HG03135 (cell line): ENCODE data around the gene PCNX2.

ENCODE experiments used
- ATAC-seq: cut with Tn5 transposase; IDR thresholded peaks from one replicate; pipeline ENCODE4 v1.9.1; 2021; ENCODE audit warnings: mild to moderate bottlenecking, moderate library complexity; ENCODE audit not compliant: unreplicated experiment

Gene PCNX2

DNA sequence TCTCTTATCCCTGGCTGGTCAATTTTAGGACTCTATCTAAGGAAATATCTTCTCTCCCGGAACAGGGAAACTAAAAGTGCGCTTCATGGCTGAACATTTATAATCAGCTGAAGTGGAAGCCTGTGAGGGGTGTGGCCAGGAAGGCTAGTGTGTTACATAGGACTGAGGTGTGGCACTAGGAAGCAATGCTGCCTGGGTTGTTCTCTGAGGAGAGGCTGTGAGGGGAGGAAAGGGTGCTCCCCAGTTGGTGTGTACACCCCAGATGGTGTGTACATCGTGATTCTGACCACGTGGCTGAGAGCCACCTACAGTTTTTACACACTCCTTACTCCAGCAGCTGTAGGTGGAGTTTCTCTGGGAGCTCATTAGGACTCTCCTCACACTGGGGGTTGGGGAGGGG is 328.9 kb downstream of the PCNX2 start:
- no peak for ATAC-seq

DNA sequence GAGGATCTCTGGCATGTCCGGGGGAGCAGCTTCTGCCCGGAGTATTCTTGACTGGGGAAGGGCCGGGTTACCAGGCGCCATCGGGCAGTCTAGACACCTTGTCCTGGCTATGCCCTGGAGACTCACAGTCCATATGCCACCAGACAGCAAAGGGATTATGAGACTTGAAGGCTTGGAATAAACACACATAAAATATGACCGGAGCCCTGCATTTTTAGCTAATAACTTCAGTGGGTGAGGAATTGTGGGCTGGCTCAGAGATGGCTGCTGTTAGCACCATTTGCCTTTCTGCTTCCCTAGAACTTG is 329.7 kb downstream of the PCNX2 start:
- no peak for ATAC-seq

DNA sequence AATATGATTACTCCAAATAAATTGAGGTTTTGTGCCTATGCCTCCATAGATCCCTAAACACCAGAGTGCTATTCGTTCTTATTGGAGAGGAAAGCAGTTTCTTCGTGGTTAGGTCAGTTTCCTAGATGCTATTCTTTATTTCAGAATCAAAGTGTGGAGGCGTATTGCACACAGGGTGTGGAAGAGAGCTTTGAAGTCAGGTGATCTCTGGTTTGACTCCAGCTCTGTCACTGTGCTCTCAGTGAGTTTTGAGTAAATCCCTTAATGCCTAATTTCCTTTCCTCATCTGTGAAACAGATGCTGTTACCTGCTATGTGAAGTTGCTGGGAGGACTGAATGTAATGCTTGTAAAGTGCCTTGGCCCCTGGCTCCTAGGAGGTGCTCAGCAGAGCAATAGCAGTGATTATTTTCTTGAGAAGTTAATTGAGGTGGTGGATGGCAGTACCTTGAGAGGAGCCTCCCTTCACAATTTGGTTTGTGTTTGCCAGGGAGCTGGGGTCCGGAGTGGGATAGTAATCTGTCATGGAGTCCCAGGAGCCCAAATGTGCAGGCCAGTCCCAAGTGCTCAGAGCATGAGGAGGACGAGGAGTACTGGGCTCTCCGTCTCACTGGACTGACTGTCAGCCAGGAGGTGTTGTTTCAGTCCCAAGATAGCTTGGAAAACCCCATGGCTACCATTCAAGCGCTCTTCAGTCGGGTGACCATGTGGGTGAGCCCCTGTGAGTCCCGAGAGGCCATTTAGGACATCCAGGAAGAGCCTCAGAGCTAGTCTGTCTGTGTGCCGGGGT is 330.2 kb downstream of the PCNX2 start:
- ATAC-seq: no peak

DNA sequence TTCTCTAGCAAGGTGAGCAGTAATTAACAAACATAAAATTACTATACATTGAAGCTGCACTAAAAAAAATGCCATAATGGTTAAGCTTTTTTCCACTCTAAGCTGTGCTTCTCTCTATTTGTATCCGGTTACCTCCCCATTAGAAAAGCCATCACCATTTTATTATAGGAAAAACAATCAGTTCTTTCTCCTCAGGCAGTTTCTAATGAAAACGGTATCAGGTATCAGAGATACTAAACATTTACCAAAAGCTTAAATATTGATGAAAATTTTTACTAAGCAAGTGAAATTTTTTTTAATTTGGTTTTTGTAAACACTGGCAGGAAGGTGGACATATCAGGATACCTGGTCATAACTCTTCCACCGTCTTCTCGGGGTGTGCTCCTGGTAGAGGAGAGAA is 330.9 kb downstream of the PCNX2 start:
- ATAC-seq: no peak

DNA sequence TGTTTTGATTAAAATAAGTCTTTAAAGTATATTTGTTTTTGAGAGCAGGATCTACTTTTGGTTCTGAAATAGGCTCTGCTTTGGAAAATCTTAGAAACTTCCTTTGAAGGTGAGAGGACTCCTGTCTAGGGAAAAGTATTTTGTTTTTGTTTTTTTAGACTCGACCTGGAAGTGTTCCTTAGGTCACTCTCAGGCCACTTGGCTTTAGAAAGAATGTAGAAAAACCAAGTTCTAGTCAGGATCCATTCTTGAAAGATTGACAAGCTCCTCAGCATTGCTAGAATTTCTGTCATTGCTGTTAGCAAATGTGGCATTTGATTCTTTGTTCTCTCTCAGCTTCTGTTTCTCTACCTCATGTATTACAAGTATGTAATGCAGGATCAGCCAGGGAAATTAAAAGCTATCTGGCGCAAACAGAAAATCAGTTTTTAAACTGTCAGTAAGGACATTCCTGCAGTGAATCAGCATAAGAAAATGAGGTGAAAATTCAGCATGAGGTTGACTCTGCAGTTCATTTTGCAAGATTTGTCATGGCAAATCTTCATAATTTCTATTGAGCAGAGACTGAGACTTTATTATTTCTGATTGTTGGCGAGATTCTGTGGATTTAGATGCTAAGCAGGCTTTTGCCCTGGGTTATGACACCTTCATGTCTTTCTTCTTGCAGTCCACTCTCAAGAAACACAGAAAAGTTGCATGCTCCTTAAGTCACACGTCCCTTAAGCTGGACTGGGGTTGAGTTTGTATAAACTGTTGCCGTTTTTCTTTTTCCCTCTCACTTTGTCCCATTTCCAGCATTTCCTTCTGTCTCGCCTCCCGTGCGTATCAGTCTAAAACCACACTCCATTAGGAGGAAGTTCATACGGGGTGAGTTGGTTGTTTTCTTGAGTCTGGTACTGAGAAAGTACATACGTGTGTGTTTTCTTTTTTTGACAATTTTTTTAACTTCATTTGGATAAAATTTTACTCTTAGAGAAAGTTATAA is 332.5 kb downstream of the PCNX2 start:
- no peak for ATAC-seq

DNA sequence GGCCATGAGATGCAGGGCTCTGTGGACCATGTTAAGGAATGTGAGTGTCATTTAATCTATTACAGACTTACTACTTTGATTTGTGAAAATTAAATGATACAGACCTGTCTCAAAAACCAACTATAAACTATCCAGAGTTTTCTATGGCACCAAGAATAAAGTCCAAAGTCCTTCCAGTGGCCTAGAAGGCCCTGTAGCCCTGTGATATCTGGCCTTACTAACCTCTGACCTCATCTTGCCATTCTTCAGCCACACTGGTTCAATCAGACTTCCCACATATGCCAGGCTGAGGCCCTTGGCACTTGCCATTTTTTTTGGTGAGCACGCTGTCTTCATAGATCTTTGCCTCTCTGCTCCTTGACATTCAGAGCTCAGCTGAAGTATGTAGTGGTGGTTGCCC is 337.5 kb downstream of the PCNX2 start:
- ATAC-seq: no peak

DNA sequence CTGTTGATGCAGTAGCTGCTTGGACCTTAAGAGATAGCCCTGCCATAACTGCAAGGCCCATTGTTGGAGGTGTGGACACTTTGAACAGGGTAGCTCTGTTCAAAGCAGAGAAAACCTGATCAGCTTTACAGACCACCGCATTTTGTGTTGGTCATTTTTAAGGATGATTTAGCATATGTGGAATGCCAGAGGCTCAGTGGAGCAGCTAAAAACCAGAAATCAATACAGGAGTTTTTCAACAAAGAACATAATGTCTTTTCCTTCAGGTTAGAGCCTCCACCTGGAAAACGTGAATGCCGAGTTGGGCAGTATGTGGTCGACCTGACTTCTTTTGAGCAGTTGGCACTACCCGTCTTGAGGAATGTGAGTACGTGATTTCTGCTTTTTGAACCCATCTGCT is 339.4 kb downstream of the PCNX2 start:
- ATAC-seq: no peak

DNA sequence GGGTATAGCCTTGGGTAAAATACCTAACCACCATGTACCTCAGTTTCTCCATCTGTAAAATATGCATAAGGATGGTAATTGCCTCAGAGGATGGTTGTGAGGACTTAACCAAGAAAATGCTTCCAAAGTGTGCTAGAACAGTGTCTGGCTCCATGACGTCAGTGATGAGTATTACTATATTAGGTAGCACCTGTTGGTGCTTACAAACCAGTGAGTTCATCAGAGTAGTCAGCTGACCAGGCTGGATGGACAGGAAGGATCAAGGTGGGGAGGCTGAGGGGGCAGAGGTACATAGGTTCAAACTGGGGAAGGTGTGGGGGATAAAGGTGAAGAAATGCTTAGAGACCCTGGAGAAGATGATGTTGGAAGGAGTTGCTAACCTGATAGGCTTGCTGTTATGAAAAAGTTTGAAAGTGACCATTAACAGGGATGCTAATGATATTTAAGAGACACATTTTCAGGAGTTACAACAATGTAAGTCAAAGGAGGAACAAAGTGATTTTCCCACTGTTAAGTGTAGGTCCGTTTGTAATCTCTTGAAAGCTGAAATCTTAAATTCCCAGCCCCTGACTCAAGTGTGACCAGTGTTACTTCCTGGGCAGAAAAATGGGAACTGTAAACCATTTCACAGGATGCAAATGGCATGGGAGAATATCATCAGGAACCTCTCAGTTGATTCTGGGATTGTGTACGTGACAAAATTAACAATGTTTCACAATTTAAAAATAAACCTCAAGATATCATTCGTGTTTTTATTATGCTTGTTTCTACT is 340.7 kb downstream of the PCNX2 start:
- no peak for ATAC-seq

DNA sequence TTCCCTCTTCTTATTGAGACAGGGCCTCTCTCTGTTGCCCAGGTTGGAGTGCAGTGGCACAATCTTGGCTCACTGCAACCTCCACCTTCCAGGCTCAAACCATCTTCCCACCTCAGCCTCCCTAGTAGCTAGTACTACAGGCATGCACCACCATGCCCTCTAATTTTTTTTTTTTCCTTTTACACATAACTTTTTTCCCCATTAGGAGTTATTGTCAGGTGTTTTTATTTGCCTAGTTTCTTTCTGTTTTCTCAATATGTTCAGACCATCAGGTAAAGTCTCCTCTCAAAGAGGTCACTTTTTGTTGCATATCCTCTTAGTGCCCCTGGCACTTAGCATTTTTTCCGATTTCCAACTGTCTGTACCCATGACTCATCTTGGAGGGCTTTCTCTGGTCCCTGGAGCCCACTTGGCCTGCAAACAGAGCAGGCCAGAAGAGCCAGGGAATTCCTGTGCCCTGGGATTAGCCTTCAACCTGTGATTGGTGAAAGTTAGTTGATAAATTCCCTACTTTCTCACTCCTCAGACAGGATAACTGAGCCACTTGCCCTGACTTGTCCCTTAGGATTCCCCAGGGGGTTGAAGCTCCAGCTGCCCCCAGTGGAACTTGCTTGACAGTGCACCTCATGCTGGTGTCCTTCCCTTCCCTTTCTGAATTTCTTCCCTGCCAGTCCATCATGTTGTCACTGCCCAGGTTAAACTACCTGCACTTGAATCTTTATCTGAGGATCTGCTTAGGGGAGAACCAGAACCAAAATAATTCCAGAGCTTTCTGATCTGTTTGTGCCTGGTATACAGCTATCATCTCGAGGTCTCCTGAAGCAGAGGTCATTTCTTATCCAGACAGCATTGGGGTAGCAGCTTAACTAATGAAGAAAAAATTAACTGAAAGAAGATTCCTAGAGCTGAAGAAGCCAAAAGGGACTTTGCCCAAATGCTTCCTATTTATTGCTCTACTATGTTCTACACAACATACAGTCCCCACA is 342.7 kb downstream of the PCNX2 start:
- peak; percentile 47 for ATAC-seq

DNA sequence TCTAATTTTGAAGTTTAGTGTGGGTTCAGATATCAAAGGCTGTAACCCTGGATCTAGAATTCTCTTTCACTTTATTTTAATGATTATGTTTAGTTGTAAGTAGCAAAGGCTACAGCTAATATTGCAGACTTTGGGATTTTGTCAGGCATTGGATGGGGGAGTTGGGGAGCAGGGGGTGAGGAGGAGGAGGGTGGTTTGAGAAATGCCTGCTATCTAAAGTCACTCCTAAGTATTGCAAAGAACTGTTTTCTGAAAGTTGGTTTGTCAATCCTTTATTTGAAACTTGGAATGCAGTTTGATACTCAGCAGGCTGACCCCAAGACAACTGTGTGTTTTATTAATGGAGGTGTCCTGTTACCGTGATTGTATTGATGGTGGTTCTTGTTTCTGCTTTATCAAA is 343.9 kb downstream of the PCNX2 start:
- no peak for ATAC-seq

DNA sequence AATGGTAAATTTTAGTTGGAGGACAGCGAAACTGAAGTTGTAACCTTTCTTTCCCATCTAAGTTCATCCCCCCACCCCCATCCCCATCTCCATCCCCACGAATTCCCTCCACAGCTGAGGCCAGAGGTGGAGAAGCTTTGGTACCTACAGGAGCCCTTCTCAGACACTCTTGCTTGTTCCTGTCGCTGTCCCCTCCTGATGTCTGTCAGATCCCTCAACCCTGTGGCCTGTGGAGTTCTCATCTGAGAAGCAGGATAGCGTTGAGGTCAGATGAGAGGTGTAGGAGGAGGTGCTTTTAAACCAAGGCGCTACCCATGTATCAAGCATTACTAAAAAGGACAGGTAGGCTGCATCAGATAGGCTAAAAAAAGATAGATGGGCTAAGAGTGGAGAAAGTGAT is 344.3 kb downstream of the PCNX2 start:
- ATAC-seq: peak; percentile 15

DNA sequence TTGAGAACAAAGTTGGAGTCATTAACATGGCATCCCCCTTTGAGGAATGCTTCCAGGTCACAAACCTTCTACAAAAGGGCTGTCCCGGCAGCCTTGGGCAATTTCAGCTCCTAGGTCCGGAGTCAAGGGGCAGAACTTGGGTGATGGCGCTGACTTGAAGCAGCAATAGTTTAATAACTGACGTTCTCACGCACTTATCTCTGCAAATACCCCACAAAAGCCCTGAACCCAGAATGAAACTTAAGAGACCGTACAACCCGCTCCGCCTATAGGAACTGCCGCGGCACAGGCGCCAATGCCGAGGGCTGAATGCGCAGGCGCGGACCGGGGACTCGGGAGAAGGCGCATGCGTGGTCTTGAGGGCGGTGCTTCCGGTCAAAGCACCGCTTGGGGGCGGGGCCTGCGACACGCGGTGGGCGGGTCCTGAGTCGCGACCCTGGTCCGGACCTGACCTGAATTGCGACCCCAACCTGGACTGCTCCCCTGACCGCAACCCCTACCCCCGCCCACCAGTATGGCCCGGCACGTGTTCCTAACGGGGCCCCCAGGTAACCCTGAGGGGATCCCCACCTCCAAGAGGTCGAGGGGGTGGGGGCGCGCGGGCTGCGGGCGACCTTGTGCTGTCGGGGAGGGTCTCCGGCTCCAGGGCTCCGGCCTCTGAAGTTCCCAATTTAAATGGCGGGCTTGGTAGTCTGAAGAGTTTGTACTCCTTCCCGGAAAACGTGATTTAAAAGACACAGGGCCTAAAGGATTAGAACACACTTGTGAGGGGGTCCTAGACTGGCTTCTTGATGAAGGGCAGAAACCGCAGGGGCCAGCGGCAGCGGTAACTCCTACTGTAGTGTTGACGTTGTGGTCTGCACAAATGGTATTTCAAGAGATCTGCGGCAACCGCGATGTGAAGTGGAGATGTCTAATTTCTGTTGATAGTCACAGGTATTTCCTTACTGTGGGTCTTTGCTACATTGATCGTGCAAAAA is 345.0 kb downstream of the PCNX2 start, which contains the start of gene NTPCR:
Gene NTPCR (plus strand): TSS at position 415 of the 980 bp plus-strand sequence. CDS start 100 bp downstream, at position 515.
- peak; percentile 85 for ATAC-seq

DNA sequence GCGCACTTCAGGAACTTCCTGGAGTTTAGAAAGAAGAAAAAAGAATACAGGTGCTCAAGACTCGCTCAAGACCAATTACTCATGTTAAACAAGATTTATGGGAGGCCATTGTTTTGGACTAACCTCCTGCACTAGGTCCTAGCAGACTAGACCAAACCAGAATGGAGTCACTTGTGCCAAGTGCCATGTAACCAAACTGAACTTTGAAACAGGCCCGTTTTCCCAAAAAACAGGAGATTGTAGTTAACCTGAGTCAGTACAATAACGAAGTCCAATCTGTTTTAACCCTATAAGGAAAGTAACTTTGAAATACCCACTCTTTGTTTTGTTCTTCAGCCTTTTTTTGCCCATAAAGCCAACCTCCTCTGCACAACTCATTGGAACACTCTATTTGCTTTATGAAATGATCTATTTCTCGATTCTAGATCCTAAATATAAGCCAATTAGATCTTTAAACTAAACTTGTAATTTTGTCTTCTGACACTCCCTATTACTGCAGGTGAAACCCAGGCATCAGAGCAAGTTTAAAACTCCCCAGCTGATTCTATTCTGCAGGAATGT is 345.8 kb downstream of the PCNX2 start:
- no peak for ATAC-seq

DNA sequence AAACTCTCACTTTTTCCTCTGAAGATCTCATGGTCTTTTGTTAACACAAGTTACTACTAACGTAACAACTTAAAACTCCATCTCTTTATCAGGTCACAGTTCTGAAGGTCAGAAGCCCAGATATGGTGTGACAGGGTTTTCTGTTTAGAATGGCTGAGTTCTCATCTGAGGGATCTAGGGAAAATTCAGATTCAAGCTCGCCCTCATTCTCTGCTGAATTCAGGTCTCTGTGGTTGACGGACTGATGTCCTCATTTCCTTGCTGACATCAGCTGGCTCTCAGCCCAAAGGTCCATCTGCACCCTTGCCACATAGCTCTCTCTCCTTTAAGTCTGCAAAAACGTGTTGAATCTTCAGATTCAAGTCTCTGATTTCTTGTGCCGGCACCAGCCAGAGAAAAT is 351.2 kb downstream of the PCNX2 start:
- no peak for ATAC-seq

DNA sequence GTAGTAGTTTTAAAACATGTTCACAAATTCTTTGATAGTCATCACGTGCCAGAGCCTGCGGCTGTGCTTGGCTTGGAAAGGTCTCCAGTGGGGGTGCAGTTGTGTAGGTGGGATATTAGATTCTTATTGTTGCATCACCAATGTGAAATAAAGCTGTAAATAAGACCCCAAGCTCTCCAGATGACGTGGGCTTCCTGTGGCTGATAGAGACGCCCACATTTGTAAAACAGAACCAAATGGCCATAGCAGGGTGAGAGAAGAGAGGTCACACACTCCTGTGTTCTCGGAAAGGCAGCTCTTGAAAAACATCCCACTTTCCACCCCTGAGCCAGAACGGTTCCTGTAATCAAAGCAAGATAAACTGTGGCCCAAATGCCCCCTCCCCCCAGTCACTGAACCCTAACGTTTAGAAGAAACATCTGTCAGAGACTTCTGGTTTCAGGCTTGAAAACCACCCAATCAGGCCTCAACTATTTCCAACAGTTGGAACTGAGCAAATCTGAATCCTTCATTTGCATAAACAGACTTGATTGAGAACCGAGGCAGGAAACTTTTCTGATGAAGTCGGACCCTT is 351.8 kb downstream of the PCNX2 start:
- ATAC-seq: no peak

DNA sequence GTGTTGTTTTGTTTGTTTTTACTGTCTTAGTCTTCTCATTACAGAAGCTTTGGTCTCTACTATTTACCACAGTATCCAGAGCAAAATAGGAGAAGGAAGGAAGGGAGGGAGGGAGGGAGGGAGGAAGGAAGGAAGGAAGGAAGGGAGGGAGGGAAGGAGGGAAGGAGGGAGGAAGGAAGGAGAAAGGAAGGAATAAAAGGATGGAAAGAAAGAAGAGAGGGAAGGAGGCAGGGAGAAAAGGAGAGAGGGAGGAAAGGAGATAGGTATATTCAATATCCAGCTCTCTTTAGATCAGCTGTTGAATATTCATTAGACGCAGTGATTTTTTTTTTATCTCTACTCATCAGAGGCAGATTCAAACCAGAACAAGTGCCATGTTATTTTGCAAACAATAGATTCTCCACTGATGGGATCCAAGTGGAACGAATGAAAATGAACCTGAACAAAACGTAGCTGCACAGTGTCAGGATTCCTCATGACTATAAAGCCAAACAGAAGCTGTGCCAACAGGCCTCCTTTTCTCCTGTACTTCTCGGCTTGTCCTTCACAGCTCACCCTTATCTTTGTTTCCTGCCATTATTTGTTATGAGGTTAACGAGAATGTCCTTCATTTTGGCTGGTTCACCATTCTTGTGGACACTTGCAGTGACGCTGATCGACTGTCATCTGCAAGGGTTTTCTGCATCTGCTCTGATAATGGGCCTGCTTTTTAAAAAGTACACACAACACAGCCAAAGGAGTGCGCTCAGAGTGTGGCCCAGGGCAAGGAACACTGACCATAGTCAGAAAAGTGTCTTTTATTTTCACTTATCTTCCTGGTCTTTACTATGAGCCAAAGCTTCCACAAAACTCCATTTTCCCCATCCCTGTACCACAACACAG is 352.9 kb downstream of the PCNX2 start:
- ATAC-seq: no peak

DNA sequence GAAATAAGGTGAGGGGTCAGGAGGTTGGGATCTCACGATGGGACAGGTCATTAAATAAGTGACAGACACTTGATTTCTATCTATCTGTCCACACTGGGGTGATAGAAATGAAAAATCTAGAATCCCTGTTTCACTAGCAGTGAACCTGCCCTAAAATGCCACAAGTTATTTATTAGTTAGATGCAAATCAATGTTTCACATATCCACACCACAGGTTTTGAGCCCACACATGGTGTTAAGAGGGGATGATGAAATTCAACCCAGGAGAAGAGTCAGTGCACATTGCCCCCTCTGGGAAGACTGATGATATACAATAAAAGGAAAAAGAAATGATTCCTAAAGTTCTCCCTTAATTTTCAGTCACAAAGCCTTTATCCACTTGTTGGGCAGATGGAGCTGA is 355.3 kb downstream of the PCNX2 start:
- peak; percentile 65 for ATAC-seq
